IPS DF 4.7 (cell line): ENCODE measurements around the gene PCYOX1L.

ENCODE experiments used
- DNase-seq: peaks from one replicate; pipeline ENCODE4 v3.0.0-alpha.2; 2013; ENCODE audit warnings: low spot score; ENCODE audit errors: extremely low read depth

PCYOX1L gene

GRCh38 chr5:149357370-149358293 lies at the start of gene PCYOX1L:
Gene PCYOX1L, plus strand, starts transcription at chr5:149358046. Its CDS starts 23 bp downstream, at chr5:149358069.
- DNase-seq, result peak; percentile 81

- DNase-seq, result no peak
These were observed 48.5 kb upstream of the PCYOX1L start for GRCh38 chr5:149309354-149309753.

- DNase-seq, result no peak
These were observed 47.4 kb upstream of the PCYOX1L start for GRCh38 chr5:149310488-149310887.

- no peak for DNase-seq
These were observed 46.7 kb upstream of the PCYOX1L start for GRCh38 chr5:149310947-149311658.

- no peak for DNase-seq
These were observed 44.5 kb upstream of the PCYOX1L start for GRCh38 chr5:149313151-149313841.

GRCh38 chr5:149314571-149315111 lies 43.2 kb upstream of the PCYOX1L start:
- DNase-seq, result no peak

GRCh38 chr5:149315753-149316152 lies 42.1 kb upstream of the PCYOX1L start:
- DNase-seq, result no peak

- DNase-seq, result no peak
These were observed 40.4 kb upstream of the PCYOX1L start for GRCh38 chr5:149317281-149318048.

- DNase-seq, result no peak
These were observed 38.7 kb upstream of the PCYOX1L start for GRCh38 chr5:149319174-149319573.

- DNase-seq, result no peak
These were observed 37.0 kb upstream of the PCYOX1L start for GRCh38 chr5:149320791-149321330.

- DNase-seq, result no peak
These were observed 35.3 kb upstream of the PCYOX1L start for GRCh38 chr5:149322518-149322917.

GRCh38 chr5:149323210-149323609 lies 34.6 kb upstream of the PCYOX1L start:
- DNase-seq, result no peak

GRCh38 chr5:149323621-149324205 lies 34.1 kb upstream of the PCYOX1L start:
- no peak for DNase-seq

GRCh38 chr5:149324641-149325040 lies 33.2 kb upstream of the PCYOX1L start:
- no peak for DNase-seq

GRCh38 chr5:149325166-149325735 lies 32.6 kb upstream of the PCYOX1L start:
- no peak for DNase-seq

GRCh38 chr5:149325894-149326293 lies 32.0 kb upstream of the PCYOX1L start:
- DNase-seq, result no peak

GRCh38 chr5:149326611-149327010 lies 31.2 kb upstream of the PCYOX1L start:
- DNase-seq, result no peak

GRCh38 chr5:149328177-149328576 lies 29.7 kb upstream of the PCYOX1L start:
- no peak for DNase-seq

GRCh38 chr5:149333711-149334443 lies 24.0 kb upstream of the PCYOX1L start:
- no peak for DNase-seq
